ENCODE results near the gene TMEM119.

GRCh38 chr12:108559007-108559655 lies 38.8 kb downstream of the TMEM119 start:
- no peak for TF ChIP-seq SIN3A (IDR thresholded peaks at IDR 0.05; ENCODE audit: borderline replicate concordance, low read depth, low read length)
- no peak for TF ChIP-seq CTCF (IDR thresholded peaks at IDR 0.05)
